ENCODE measurements around the gene ACR.

The ACR gene

DNA sequence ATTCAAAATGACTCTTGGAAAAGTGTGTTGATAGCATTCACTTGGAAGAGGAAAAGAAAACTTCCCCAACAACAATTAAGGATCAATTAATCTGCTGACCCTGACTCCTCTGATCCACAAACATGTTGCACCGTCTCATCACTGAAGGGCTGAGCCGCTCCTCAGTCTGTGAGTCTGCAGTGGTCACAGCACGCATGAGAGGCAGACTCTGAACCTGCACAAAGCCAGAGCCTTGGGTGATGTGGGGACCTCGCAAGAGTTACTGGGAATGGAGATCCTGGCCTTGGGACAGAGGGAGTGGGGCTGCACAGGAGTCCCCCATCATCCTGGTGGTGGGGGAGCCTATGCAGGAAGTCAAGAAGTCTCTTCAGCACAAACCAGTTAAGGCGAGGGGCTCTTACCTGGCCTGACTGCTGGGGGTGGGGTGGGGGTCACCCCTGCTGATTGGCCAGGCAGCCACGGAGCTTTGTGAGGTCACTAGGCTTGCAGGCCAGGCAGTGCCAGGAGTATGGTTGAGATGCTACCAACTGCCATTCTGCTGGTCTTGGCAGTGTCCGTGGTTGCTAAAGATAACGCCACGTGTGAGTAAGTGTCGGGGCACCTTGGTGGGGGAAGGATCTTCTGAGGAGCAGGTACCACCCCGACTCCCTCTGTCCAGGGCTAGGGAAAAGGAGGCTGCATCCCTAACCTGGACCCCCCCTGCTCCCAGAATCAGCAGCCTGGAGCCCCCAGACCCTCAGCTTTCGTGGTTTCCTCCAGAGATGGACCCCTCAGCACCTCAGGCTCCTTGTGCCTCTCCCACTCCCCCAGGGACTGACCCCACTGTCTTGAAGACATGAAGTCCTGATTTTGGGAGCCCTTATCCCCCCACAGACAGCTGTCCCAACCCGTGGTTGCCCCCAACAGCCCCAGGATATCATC lies at the start of gene ACR:
TSS of gene ACR (plus strand) at position 477 of the 921 bp plus-strand sequence. CDS start at position 509, 32 bp downstream.
- DNase-seq: no peak

DNA sequence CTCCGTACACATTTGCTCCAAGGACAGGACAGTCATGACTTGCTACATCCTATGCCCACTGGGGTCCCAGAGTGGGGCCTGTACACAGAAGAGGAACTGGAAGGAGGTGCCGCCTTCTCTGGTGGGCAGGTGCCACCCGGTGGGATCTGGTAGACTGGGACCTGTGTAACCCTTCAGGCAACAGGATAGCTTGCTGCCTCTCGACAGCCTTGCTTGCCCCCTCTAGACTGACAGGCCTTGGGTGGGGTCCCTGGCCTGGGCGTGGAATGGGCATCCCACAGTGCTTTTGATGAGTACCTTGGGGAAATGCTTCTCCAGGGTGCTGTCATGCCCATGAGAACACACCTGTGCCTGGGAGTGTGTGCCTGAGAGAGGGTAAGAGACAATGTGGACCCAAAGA lies 49.6 kb upstream of the ACR start:
- DNase-seq: no peak

DNA sequence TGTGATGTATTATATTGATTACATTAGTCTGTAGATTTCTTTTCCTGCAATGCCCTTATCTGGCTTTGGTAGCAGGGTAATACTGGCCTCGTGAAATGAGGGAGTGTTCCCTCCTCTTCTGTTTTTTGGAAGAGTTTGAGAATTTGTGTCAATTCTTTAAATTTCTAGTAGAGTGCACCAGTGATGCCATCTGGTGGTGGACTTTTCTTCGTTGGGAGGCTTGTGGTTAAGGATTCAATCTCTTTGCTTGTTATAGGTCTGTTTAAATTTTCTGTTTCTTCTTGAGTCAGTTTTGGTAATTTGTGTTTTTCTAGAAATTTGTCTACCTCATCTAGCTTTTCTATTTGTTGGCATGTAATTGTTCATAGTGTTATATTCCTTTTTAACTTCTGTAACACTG lies 46.5 kb upstream of the ACR start:
- peak in 1 of 56 donors; percentile 21 for DNase-seq

DNA sequence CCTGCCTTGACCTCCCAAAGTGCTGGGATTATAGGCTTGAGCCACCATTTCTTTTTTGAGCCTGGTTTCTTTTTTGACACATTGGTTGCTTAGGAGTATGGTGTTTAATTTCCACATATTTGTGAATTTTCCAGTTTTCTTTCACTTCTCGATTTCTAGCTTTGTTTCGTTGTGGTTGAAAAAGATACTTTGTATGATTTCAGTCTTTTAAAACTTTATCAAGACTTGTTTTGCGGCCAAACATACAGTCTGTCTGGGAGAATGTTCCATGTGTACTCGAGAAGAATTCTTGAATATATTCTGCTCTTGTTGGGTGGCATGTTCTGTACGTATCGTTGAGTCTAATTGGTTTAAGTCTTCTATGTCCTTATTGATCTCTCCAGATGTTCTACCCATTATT lies 44.5 kb upstream of the ACR start:
- no peak for DNase-seq

DNA sequence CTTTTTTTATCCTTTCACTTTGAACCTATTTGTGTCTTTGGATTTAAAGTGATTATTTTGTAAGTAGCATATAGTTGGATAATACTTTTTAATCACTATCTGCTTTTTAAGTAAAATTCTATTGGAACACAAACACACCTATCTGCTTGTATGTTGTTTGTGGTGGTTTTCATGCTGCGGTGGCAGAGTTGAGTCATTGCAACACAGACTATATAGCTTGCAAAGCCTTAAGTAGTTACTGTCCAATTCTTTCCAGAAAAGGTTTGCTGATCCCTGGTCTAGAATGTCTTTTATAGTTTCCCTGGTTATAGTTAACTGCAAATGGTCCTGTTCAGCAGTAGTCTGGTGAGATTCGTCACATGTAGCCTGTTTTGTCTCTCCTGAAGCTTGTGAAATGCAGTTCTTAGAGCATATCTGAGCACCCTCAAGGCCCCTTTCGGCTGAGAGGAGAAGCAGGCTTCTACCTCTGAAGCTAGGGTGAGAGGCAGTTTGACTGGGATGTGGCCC lies 43.9 kb upstream of the ACR start:
- DNase-seq: no peak

DNA sequence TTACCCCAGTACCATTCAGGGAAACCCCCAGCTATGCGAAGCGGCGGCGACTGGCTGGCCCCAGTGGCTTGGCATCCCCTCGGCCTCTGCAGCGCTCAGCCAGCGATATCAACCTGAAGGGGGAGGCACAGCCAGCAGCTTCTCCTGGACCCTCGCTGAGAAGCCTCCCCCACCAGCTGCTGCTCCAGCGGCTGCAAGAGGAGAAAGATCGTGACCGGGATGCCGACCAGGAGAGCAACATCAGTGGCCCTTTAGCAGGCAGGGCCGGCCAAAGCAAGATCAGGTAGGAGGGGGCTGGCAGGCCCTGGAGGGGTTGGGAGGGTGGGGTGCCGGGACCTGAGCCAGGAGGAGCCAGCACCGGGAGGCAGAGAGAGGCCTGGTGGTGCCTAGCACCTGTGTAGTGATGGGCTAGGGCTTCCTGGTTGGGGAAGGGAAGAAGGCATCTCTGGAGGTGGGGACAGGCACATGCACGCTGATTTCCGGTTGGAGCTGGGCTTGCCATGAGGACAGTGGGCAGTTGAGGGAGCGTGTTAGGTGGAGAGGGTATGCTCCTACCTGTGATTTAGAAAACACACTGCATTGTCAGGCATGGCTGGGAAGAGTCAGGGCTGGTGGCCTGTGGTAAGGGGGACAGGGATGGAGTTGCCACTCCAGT lies 43.1 kb upstream of the ACR start:
- no peak for DNase-seq

DNA sequence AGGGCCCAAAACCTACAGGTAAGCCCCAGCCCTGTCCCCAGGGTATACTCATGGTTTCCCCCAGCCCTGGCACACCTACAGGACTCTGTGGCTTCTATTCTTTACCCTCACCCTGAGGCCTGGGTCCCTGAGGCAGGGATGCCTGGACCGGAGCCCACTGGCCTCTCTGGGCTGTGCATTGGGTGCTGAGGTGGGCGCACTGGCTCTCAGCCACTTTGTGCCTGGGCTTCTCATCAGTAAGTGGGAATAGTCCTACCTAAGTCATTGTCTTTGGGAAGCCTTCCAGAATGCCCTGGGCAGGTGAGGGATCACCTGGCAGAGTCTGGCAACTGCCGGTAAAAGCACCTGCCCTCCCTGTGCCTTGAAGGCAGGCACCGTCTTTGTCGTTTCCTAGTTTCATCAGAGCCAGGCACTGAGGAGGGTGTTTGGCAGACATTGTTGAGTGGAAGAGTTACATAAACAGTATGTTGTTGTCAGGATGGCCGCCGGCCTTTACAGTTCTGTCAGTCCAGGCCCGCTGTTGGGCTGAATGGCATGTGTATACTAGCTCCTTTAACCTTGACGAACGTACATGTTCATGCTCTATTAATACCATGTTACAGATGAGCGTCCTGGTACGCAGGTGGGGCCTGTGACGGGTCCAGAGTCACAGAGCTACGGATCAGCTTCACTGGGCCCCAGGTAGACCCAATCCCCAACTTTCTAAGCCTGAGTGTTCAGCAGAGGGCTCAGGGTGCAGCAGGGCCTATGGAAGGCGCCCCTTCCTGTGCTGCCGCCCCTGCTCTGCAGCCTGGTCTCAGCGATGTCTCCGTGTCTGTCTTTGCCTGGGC lies 42.4 kb upstream of the ACR start:
- no peak for DNase-seq

DNA sequence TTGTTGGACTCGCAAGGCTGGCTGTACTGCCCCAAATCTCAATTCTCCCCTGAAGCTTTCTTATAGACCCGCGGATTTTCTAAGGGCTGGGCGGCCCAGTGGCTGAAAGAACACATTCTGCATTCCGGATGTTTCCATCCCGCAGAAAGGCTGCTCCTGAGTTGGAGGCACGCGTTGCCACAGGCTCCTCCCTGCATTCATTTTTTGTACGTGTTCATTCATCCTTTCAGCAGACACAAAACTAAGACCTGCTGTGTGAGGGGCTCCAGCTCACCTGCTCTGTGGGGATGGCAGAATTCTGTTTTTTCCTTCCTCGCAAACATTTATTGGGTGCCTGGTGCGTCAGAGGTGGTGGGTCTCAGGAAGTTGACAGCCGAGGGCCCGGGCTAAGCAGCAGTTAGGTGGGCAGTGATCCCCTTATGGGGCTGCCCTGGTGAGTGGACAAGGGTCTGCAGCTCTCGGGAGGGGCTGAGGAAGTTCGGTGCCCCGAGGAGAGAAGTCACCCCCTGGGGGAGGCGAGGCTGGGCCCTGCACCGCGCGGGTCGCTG lies 41.7 kb upstream of the ACR start:
- DNase-seq: peak in 1 of 56 donors; percentile 24

DNA sequence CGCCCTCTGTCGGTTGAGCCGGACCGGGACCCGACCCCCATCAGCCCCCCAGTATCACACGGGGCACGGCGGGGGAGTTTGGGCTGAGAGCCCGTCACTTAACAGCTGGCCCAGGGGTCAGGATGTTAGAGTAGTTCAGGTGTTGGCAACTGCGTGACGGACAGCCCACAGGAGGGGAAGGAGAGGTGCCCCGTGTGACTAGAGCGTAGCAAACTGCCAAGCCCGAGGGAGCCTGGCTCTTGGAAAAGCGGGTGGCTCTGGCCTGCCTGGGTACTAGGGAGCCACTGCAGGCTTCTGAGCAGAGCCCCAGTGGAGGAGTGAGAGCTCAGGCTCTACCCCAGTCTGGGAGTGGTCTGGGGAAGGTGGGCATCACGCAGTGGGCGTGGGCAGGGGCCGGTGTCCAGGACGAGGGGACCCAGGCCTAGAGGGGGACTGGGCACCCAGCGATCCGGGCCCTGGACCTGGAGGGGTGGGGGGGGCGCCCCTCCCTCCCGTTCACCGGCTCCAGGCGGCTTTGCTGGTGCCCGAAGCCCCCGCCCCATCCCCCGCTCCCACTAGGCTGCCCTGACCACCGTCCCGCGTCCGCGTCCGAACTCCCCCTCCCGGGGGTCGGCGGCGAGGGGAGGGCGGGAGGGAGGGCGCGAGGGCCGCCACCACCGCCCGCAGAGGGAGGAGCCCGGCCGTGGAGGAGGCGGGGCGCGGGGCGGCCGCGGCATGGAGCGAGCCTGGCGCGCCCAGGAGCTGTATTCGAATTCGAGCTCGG lies 41.0 kb upstream of the ACR start:
- DNase-seq: peak in 5 of 56 donors; percentile 20 to 52 (median 27)

DNA sequence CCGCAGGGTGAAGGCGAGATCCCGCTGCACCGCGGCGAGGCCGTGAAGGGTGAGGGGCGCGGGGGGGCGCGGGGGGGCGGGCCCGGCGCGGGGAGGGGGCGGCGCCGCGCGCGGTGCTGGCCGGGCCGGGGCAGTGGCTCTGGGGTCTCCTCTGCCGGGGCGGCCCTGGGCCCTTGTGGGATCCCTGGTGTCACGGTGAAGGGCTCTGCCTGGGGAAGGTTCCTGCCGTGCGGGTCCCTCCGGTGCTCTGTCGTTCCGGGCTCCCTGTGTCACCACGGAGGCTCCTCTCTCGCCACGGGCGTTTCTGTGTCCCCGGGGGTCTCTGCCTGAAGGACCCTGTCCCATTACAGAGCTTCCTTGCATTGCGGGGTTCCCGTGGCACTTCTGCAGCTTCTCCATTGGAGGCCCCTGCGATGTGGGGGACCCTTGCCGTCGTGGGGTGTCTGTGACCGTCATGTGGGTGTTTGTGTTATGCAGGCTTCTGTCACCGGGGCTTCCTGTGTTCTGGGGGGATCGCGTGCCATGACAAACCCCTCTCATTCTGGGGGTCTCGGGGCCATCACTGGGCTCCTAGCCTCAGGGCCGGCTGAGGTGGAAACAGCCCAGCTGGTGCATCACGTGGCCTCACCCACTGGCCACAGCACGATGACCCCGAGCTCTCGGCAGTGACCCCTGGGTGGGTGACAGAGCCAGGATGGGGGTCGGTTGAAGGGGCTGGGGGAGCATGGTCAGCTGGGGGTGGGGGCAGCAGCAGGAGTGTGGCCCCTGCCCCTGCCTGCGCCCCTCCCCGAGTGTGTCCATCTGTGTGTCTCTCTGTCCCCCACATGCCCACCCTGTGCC lies 40.1 kb upstream of the ACR start:
- DNase-seq: no peak

DNA sequence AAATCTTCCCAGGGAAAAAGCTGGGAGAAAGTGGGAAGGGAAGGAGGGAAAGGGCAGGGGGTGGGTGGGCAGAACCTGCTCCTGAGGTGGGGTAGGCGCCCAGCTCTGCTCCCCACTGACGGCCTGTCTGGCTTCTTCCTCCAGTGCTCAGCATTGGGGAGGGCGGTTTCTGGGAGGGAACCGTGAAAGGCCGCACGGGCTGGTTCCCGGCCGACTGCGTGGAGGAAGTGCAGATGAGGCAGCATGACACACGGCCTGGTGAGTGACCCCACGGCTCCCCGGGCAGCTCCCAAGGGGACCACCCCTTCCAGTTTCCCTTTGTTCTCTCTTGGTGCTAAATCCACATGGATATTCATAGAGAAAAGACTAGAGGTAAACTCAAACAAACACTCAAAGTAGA lies 39.5 kb upstream of the ACR start:
- DNase-seq: no peak

DNA sequence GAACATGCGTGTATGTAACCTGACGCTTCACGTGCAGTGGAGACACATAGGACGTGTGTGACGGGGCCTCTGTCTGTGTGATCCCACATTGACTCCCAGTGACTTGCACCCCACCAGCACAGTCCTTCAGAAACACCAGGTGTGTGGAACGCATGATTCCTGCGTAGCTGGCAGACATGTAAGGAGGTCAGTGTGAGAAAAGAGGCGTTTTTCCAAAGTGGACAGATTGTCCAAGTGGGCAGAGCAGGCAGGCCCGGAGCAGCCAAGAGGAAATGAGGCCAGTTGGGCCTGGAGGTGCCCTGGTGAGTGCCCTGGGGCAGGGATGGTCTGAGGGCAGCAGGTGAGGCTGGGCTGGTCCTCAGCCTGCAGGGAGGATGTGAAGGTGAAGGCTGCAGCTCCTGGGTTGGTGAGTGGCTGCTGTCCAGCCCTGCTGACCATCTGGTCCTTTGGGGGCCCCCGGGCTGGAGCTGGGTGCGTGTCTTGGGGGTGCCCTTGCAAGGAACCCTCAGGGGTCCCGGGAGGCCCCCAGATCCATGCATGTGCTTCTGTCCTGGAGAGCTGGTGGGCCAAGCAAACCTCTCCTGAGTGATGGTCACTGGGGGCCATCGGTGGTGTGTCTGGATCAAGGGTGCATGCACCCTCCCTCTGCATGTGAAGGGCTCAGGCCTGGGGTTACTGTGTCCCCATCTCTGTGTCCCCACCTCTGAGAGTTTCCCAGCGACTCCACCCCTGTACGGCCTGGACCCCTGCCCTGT lies 38.8 kb upstream of the ACR start:
- no peak for DNase-seq

DNA sequence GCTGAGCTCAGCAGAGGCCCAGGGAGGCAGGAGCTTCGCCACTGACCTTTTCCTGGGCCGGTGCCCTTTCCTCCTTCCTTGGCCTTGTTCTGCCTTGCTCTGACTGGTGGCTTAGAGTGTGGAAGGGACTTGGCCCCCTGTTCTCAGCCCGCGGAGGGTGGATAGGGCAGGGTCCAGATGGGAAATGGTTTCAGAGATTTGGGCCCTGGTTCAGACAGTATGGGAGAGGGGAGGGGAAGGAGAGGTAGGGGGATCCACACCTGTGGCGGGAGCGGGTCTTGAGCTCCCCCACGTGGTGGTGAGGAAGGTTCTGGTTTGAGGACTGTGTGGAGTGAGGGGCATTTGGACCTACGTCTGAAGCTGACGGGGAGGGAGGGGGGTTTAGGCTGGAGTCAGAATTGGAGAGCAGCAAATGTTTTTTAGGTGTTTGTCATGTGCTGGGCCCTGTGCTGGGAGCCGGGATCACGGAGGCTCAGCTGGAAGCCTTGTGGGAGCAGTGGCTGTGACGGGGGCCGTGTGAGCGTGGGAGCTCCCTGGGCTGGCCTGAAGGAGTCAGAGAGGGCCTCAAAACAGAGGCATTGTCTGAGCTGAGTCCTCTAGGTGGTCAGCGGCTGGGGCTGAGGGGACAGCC lies 38.1 kb upstream of the ACR start:
- DNase-seq: peak in 2 of 56 donors; percentile 17 to 37

DNA sequence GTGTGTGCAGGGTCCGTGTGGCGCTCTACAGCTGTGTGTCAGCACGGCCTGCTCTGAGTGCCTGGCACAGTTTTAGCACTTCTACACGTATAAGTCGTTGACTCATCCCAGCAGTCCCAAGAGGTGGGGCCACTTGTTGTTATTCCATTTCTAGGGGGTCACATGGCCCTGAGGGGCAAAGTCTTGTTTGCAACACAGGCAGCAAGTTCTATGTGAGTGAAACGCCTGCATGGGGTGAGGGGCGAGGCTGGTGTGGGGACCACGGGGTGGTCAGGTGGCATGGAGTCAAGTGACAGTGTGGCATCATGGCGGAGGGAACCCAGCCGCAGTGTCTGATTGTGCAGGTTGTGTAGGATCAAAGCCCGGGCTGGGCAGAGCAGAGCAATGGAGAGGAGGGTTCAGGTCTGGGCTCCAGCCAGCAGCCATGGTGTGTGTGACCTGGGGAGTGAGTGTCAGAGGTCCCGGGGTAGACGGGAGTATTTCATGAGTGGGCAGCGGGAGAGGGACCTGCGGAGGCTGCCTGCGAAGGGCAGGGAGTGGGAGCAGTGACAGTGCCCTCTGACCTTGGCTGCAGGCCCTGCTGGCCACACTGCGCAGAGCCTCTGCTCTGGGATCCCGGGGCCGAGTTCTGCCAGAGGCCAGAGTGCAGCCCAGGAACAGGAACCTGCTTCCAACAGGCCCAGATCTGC lies 37.5 kb upstream of the ACR start:
- no peak for DNase-seq

DNA sequence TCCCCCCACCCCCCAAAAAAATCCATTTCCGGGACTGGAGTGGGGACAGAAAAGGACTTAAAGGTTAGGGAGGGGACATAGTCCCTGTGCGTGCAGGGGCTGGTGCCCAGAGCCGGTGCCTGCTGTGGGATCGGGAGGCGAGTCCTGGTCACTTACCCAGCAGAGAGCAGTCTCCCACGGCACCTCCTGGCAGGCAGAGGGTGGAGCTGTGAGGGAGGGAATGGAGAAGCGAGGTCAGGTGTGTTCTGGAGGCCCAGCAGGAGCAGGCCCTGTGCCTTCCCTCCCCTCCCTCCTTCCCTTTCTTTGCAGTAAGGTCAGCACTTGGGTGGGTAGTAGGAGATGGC lies 37.0 kb upstream of the ACR start:
- no peak for DNase-seq

DNA sequence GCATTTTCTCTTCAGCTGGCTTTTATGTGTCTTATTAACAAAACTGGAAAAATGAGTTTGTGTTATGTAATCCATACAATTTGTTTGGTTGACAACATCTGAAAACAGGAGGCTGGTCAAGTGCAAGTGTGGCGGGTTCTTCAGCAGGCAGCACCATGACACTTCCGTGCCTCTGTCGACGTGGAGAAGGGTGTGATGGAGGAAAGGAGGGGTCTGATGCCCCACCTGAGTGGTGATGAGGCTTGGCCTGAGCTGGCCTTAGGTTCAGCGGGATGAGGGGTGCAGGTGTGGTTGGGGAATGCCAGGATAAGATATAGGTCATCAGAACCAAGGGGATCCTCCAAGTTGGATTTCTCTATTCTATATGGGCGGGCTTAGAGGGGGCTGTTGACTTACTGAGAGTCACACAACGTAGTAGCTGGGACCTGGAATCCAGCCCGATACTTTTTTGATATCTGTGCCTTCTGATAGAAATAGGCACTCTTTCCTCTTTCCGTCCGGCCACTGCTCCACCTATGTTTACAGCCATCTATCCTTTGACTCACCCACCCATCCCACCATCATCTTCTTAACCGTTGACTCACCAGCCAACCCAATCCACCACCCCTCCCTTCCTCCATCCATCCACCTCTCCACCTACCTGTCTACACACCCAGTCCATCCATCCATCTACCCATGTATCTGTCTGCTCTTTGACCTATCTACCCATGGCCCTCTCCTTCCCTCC lies 36.4 kb upstream of the ACR start:
- no peak for DNase-seq

DNA sequence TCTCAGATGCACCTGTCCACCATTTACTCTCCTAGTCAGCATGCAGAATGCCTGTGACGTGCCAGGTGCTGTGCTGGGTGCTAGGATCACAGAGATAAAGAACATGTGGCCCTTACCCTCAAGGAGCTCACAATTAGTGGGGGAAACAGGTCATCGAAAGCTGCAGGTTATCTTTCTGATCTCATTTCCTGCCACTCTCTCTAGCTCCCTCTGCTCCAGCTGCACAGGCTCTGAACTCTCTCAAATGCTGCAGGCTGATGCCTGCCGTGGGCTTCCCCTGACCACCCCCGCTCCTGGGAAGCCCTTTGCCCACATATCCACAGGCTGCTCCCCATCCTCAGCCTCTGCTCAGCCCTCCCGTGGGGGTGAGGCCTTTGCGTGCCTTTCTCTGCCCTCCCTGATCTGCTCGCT lies 35.7 kb upstream of the ACR start:
- DNase-seq: no peak

Measured in nucleus accumbens (tissue), 56 donors.